Measurements from ENCODE around the gene TMF1.
A peak's percentile ranks its signal among the peaks of the same experiment; 100 is the strongest.

Gene TMF1

GRCh38 chr3:69012800-69013252 is 39.3 kb downstream of the TMF1 start:
- peak; percentile 74 for DNase-seq

- peak; percentile 64 for DNase-seq
Measured at GRCh38 chr3:69012100-69012799, 39.9 kb downstream of the TMF1 start.

- no peak for DNase-seq
Measured at GRCh38 chr3:69011096-69011730, 40.9 kb downstream of the TMF1 start.

GRCh38 chr3:69009559-69010410 is 42.3 kb downstream of the TMF1 start:
- no peak for DNase-seq

- no peak for DNase-seq
Measured at GRCh38 chr3:69008980-69009379, 43.2 kb downstream of the TMF1 start.

- no peak for DNase-seq
Measured at GRCh38 chr3:69005791-69006482, 46.2 kb downstream of the TMF1 start.

- no peak for DNase-seq
Measured at GRCh38 chr3:69005071-69005790, 46.9 kb downstream of the TMF1 start.

- no peak for DNase-seq
Measured at GRCh38 chr3:69004138-69004537, 48.0 kb downstream of the TMF1 start.

GRCh38 chr3:68999605-69000004 is 52.5 kb downstream of the TMF1 start:
- DNase-seq = no peak

- no peak for DNase-seq
Measured at GRCh38 chr3:68999158-68999557, 53.0 kb downstream of the TMF1 start.

- no peak for DNase-seq
Measured at GRCh38 chr3:68997887-68998286, 54.2 kb downstream of the TMF1 start.

- DNase-seq = no peak
Measured at GRCh38 chr3:68996356-68996995, 55.7 kb downstream of the TMF1 start.

- no peak for DNase-seq
Measured at GRCh38 chr3:68988740-68989139, 63.4 kb downstream of the TMF1 start.

GRCh38 chr3:68987322-68987721 is 64.8 kb downstream of the TMF1 start:
- no peak for DNase-seq

GRCh38 chr3:68986496-68987208 is 65.5 kb downstream of the TMF1 start:
- no peak for DNase-seq

GRCh38 chr3:68985146-68985790 is 66.9 kb downstream of the TMF1 start:
- DNase-seq = no peak

GRCh38 chr3:68984011-68984530 is 68.1 kb downstream of the TMF1 start:
- DNase-seq = no peak

GRCh38 chr3:68977486-68978167 is 74.5 kb downstream of the TMF1 start:
- DNase-seq = no peak

- DNase-seq = no peak
Measured at GRCh38 chr3:68974711-68975110, 77.4 kb downstream of the TMF1 start.

GRCh38 chr3:68973639-68974038 is 78.5 kb downstream of the TMF1 start:
- DNase-seq = no peak

Measured in right forelimb (tissue), 1 donor.